GM18520 (cell line): ENCODE measurements around the gene SCMH1.
"Not testable (repeated sequence)": the region's sequence is repeated elsewhere in the genome, so short reads cannot be mapped to it uniquely, and the experiment has no call there.

Experiments used
- ATAC-seq: cut with Tn5 transposase; IDR thresholded peaks from one replicate; pipeline ENCODE4 v1.9.1; 2021; ENCODE audit not compliant: unreplicated experiment

SCMH1 gene

DNA sequence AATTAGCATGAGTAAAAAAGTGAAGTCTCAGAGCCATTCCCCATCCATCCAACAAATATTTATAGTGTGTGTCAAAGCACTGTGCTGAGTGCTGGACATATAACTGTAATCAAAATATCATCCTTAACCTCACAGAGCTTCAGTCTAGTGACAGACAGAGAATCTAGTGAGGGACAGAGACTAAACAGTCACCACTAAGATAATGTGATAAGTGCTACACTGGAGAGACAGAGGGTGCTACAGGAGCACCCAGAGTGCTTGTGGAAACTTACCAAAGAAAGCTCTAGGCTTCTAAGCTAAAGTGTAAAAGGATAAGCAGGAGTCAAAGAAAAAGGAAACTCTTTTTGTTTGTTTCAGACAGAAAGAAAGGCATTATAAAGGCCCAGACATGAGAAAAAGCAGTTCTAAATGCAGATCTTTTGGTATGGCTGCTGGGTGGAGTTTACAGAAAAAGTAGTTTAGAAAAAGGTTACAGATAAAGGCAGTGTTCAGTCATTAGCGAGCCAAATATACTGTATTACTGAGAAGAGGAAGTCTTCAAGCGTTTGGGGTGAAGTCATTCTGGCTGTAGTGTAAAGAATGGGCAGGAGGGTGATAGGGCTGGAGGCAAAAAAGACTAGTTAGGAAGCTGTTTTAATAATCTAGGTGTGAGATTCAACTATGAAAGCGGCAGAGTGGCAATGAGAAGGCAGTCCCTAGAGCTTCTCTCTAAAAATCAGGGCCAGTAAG, 83.8 kb downstream of the SCMH1 start:
- ATAC-seq = no peak

DNA sequence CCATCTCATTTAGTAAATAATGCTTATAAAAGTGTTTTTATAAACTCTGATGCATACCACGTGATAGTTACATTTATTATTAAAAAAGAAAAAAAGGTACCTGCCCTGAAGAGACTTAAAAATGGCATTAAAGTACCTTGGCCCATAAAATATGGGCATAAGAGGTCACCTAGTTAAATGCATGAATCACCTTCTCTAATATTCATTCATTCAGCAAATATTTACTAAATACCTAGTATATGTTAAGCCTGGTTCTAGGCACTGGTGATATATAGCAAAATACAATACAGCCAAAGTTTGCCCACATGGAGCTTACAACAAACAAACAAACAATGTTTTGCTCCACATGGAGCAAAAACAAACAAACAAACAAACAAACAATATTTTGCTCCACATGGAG, 87.0 kb downstream of the SCMH1 start:
- ATAC-seq = no peak

DNA sequence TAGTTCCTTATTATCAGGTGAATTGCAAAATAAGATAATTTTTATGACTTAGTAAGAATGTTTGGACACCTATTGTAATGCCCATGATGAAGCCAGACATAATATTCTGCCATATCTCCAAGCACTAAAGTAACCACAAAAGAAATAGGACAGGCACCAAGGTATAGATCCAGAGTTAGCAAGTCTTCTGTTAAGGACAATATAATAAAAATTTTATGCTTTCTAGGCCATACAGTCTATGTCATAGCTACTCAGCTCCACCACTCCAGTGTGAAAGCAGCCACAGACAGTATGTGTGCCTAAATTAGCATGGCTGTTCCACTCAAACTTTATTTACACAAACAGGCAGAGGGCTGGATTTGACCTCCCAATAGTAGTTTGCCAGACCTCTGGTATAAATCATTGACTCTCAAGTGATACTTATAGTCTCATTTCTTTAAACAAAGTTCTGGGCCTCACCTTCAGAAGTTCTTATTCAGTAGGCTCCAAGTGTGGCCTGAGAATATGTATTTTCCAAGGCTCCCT, 88.3 kb downstream of the SCMH1 start:
- no peak for ATAC-seq

DNA sequence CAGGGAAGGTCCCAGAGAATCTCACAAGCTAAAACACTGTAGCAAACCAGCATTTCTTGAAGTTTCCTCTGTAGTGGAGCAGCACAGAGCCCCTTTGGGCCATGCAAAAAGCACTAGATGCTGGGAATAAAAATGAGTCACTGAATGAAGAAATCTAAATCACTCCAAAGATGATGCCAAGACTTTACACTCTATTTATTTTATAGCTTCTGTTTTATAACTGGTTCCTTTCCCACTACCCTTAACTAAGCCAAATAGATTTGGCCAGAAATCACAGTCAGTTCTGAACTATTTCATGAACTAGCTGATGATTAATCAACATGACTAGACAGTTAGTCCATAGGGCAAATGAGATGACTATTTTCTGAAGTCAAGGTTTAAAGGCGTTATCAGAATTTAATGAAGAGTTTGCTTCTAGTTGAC, 89.5 kb downstream of the SCMH1 start:
- no peak for ATAC-seq

DNA sequence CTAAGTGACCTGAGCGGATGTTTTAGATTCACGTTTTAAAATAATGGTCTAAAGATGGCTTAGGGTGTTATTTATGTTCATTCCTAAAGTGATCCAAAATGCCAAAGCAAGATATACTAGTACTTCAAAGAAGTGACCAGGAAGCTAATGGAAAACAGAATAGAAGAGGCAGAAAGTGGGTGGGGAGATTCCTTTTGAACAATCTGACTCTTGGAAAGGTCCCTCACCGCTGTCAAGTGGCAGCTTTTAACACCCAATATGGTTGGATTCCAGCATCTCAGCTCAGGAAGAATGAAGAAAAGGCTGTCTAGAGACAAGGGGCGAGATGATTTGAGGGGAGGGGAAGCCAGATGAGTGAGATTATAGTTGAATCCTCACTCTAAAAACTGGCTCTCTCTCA, 90.3 kb downstream of the SCMH1 start:
- no peak for ATAC-seq

DNA sequence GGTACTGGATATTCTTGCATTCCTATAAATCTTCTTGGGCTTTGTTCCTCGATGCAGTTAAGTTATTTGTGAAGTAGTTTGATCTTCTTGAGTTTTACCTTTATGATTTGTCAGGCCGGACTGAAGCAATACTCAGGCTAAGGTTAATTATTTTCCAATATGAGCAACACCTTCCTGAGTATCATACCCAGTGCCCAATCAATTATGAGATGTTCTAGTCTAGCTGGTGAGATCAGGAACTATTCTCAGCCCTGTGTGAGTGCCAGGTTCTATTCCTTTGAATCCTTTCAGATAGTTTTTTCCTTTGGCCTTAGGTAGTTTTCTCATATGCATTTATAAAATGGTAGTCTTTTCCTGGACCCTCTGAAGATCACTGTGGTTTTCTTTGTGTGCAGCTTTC, 92.5 kb downstream of the SCMH1 start:
- no peak for ATAC-seq

- ATAC-seq = no peak
Observed at GRCh38 chr1:41144285-41144684, 97.8 kb downstream of the SCMH1 start.

- ATAC-seq = no peak
Observed at GRCh38 chr1:41138549-41138948, 103.6 kb downstream of the SCMH1 start.

DNA sequence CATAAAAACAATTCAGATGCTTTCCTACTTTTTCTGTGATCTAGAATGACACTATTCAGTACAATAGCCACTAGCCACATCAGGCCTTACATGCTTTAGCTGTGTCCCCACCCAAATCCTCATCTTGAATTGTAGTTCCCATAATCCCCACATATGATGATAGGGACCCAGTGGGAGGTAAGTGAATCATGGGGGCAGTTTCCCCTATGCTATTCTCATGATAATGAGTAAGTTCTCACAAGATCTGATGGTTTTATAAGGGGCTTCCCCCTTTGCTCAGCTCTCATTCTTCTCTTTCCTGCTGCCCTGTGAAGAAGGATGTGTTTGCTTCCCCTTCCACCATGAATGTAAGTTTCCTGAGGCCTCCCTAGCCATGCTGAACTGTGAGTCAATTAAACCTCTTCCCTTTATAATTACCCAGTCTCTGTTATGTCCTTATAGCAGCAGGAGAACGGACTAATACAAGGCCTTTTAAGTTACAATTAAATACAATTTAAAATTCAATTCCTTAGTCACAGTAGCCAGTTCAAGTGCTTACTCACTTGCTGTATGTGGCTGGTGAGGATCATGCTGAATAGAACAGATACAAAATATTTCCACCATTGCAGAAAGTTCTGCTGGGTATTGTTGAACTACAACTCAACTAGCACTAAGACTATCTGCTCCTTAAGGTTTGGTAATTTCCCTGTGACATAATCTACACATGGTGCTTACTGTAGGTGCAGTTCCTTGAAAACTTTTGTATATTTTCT, 106.7 kb downstream of the SCMH1 start:
- ATAC-seq = no peak

DNA sequence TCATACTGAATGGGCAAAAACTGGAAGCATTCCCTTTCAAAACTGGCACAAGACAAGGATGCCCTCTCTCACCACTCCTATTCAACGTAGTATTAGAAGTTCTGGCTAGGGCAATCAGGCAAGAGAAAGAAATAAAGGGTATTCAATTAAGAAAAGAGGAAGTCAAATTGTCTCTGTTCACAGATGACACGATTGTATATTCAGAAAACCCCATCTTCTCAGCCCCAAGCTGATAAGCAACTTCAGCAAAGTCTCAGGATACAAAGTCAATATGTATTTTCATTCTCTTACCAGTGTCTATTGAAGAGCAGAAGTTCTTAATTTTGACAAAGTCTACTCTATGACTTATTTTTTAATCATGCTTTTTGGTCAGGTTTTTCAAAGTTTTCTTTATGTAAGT, 107.8 kb downstream of the SCMH1 start:
- ATAC-seq = not testable (repeated sequence)

DNA sequence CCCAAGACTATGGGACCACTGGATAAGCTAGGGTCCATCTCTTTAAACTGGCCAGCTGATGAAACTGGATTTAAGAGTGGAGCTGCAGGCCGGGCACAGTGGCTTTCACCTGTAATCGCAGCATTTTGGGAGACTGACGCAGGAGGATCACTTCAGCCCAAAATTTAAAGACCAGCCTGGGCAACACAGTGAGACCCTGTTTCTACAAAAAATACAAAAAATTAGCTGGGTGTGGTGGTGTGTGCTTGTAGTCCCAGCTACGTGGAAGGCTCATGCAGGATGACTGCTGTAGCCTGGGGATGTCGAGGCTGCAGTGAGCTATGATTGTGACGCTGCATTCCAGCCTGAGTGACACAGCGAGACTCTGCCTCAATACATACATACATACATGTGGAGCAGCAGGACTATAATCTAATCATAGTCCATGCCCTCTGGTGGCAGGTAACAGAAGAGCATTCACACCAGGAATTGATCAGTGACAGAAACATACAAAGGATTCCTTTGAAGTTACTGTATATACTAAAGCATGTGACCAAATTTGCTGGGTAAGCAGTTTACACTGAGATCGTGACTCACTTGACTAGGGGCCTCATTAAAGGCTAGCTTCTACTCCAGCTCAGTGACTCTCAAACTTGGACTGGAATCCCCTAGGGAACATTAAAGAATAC, 119.1 kb downstream of the SCMH1 start:
- ATAC-seq = no peak

- ATAC-seq = no peak
Observed at GRCh38 chr1:41122148-41122547, 120.0 kb downstream of the SCMH1 start.

DNA sequence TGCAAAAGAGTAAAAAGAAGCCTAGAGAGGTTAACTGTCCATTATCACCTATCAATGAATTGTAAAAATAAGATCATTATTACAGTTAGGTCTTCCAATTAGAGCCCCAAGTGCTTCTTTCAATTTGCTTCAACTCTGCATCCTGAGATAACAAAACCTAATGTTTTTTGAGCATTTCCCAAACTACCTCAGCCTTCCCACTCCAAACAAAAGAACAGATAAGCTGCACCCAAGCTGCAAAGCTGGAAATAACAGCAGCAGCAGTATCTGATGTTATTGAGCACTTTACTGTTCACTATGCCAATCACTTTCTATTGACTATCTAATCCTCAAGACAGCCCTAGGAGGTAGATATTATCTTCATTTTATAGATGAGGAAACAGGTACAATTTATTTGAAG, 123.5 kb downstream of the SCMH1 start:
- no peak for ATAC-seq

- not testable (repeated sequence) for ATAC-seq
Observed at GRCh38 chr1:41117241-41117640, 124.9 kb downstream of the SCMH1 start.

GRCh38 chr1:41110736-41111135, 131.4 kb downstream of the SCMH1 start:
- no peak for ATAC-seq

- no peak for ATAC-seq
Observed at GRCh38 chr1:41110286-41110685, 131.8 kb downstream of the SCMH1 start.

DNA sequence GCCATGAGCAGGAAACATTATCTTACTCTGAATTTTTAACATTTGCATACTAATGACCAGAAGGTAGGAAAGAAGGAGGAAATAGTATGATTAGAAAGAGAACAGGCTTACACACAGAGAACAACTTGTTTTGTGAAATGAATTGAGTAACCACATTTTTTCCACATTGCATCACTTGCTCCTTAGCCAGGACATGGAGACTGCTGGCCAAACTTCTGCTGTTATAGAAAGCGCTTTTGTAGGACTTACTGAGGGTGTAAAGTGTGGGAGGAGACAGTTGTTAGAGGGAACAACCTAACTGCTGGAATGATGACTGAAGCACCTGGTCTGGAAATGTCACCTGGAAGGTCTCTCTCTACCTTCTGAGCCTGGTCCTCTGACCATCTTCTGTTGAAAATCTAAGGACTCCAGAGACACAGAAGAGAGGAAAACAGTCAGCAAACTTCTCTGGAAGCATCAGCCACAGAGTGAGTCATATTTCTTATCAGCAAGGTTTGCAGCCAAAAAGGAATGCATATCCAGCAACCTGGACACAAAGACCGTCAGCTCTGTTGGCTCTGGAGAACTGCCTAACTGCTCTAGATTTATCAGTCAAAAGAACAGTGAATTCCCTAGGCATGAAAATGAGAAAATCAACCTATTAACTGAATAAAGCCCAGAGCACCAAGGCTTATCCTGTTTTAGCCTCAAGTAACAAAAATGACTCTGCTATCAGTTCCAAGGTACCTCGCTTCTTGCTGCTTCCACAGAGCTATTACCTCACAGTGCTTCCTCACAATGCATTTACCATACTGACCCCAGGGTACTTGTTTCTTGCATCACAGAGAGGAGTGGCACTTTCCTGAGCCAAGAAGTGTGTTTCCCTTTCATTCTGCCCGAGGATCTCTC, 132.6 kb downstream of the SCMH1 start:
- no peak for ATAC-seq

- no peak for ATAC-seq
Observed at GRCh38 chr1:41108696-41109275, 133.3 kb downstream of the SCMH1 start.

DNA sequence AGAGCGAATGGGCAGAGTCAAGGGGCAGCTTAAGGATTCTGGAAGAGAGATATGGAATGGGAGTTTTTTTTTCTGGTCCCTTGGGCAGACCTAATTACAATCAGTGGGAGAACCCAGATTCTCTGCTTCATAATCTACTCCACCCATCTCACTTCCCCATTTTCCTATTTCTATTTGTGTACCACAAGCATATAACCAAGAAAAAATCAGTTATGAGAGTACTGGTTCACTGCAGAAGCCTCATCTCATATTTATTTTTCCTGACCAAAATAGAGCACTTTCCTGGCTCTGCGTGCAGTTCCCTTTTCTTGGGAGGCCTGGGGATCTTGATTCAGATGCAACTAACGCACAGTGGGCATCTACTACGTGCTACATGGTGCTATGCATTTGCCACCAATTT, 138.3 kb downstream of the SCMH1 start:
- no peak for ATAC-seq

DNA sequence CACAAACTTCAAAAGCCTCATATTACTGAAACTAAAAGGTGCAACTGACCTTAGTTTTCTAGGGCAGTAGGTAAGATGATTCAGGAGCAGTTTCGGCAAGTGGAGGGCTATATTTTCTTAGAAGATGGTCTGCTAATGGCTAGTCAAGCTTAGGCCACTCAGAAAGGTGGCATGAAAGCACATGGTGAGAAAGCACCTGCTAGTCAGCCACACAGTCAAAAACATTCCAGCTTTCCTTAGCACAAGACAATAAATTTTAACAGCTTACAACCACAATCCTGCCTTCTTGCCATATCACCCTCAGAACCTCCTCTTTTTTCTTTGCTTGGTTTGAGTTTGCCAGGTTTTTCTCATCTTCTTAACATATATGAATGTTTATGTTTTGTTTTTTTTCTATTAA, 139.5 kb downstream of the SCMH1 start:
- no peak for ATAC-seq
